Mesodermal cell (in vitro differentiated cells): ENCODE measurements around the gene PDE4B.

ENCODE experiments used
- H3K27ac ChIP-seq: 2 replicates; pipeline ENCODE4 v1.7.0; 2013; ENCODE audit warnings: mild to moderate bottlenecking, low read depth, low read length, moderate library complexity; ENCODE audit not compliant: severe bottlenecking
- H3K36me3 ChIP-seq: 2 replicates; pipeline ENCODE4 v1.7.1; 2013; ENCODE audit warnings: mild to moderate bottlenecking, low read length, moderate library complexity; ENCODE audit not compliant: control insufficient read depth, insufficient read depth
- H3K4me1 ChIP-seq: one replicate; pipeline ENCODE4 v1.7.1; 2013; ENCODE audit warnings: mild to moderate bottlenecking, low read length; ENCODE audit not compliant: insufficient read depth, control insufficient read depth, poor library complexity, severe bottlenecking
- H3K4me3 ChIP-seq: 2 replicates; pipeline ENCODE4 v1.7.0; 2013; ENCODE audit warnings: low read length, control low read depth, mild to moderate bottlenecking; ENCODE audit not compliant: insufficient read depth, poor library complexity, severe bottlenecking; ENCODE audit errors: extremely low read depth
- H3K9me3 ChIP-seq: 2 replicates; pipeline ENCODE4 v1.7.1; 2013; ENCODE audit warnings: mild to moderate bottlenecking, low read length, moderate library complexity; ENCODE audit not compliant: control insufficient read depth
- WGBS, 2 experiments: methylation state at CpG; one replicate each; pipeline ENCODE4 v1.1.5; 2013; ENCODE audit warnings: missing lambda C conversion rate in 2 of 2; ENCODE audit not compliant: insufficient coverage in 2 of 2; 5-methylcytosine and 5-hydroxymethylcytosine counted together

PDE4B gene

GRCh38 chr1:66012106-66012784 is 219.6 kb downstream of the PDE4B start:
- WGBS, 2 experiments, result 20 to 61% methylated on average over 1 to 2 of the region's 3 CpGs
- no peaks in the 10 kb centered on the region for H3K4me1 ChIP-seq
- no peak overlapping the region for H3K27ac ChIP-seq
- H3K9me3 ChIP-seq, result no peaks in the 10 kb centered on the region
- no peaks in the 10 kb centered on the region for H3K36me3 ChIP-seq
- H3K4me3 ChIP-seq, result no peak overlapping the region

DNA sequence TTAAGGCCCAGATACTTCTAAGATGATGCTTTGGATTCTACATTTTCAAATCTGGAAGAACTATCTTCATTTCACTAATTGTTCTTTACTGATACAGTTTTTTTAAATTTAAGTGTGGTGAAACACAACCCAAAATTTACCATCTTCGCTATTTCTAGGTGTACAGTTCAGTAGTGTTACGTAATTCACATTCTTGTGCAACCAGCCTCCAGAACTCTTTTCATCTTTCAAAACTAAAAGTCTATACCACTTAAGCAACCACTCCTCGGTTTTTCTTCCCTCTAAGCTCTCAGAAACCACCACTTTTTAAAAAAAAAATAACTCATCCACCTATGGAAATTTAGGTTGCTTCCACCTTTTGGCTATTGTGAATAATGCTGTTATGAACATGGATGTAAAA is 220.7 kb downstream of the PDE4B start:
- no peaks in the 10 kb centered on the region for H3K4me1 ChIP-seq
- WGBS, 2 experiments, result 83 to 89% methylated on average over 1 to 2 of the region's 3 CpGs
- no peaks in the 10 kb centered on the region for H3K9me3 ChIP-seq
- no peak overlapping the region for H3K4me3 ChIP-seq
- no peak overlapping the region for H3K27ac ChIP-seq
- no peaks in the 10 kb centered on the region for H3K36me3 ChIP-seq

GRCh38 chr1:66022904-66023620 is 230.4 kb downstream of the PDE4B start:
- H3K27ac ChIP-seq, result no peak overlapping the region
- H3K36me3 ChIP-seq, result no peaks in the 10 kb centered on the region
- WGBS, 2 experiments, result 100% methylated on average over 1 of the region's 2 CpGs; no CpG with 5 or more reads in 1 of the 2 experiments
- H3K9me3 ChIP-seq, result no peaks in the 10 kb centered on the region
- H3K4me3 ChIP-seq, result no peak overlapping the region
- no peaks in the 10 kb centered on the region for H3K4me1 ChIP-seq

DNA sequence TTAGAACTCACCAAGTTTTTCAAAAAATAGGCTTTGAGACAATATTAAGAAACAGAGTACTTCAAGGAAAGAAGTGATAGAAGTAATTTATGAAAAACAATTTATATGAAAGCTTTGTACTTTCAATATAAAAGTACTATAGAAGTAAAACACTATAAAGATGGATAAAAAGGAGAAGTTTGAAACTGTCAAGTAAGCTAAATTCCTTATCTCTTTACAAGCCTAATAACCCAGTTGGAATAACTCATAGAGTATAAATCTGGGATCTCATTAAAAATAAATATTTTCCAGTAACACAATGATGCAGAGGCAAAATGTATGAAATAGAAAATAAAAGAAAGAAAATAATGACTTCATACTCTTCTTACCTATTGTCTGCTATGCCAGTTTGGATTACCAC is 232.5 kb downstream of the PDE4B start:
- Histone ChIP-seq H3K4me1 (no peaks in the 10 kb centered on the region), H3K4me3 (no peak overlapping the region), H3K36me3 (no peaks in the 10 kb centered on the region), H3K9me3 (peaks cover 5% of the 10 kb centered on the region), H3K27ac (no peak overlapping the region)

- no peak overlapping the region for H3K27ac ChIP-seq
- H3K36me3 ChIP-seq, result no peaks in the 10 kb centered on the region
- no peaks in the 10 kb centered on the region for H3K4me1 ChIP-seq
- no peak overlapping the region for H3K4me3 ChIP-seq
- WGBS, 2 experiments, result 91 to 95% methylated on average over 3 of the region's 3 CpGs
- H3K9me3 ChIP-seq, result peaks cover 10% of the 10 kb centered on the region
These were observed 235.3 kb downstream of the PDE4B start for GRCh38 chr1:66028035-66028434.

GRCh38 chr1:66033781-66034180 is 241.1 kb downstream of the PDE4B start:
- WGBS, 2 experiments, result 13 to 14% methylated on average over 1 of the region's 1 CpG
- Histone ChIP-seq H3K36me3 (no peaks in the 10 kb centered on the region), H3K4me3 (no peak overlapping the region), H3K4me1 (no peaks in the 10 kb centered on the region), H3K9me3 (peaks cover 10% of the 10 kb centered on the region), H3K27ac (no peak overlapping the region)

GRCh38 chr1:66035616-66036245 is 243.0 kb downstream of the PDE4B start:
- no peaks in the 10 kb centered on the region for H3K36me3 ChIP-seq
- no CpG with 5 or more reads among the region's 1 CpG for WGBS, 2 experiments
- H3K4me1 ChIP-seq, result no peaks in the 10 kb centered on the region
- no peak overlapping the region for H3K27ac ChIP-seq
- H3K4me3 ChIP-seq, result no peak overlapping the region
- no peaks in the 10 kb centered on the region for H3K9me3 ChIP-seq

- no peak overlapping the region for H3K4me3 ChIP-seq
- H3K9me3 ChIP-seq, result no peaks in the 10 kb centered on the region
- H3K36me3 ChIP-seq, result no peaks in the 10 kb centered on the region
- WGBS, 2 experiments, result 75% methylated on average over 1 of the region's 1 CpG; no CpG with 5 or more reads in 1 of the 2 experiments
- no peaks in the 10 kb centered on the region for H3K4me1 ChIP-seq
- H3K27ac ChIP-seq, result no peak overlapping the region
These were observed 249.0 kb downstream of the PDE4B start for GRCh38 chr1:66041654-66042053.

- 100% methylated on average over 1 of the region's 1 CpG; no CpG with 5 or more reads in 1 of the 2 experiments for WGBS, 2 experiments
- Histone ChIP-seq H3K36me3 (no peaks in the 10 kb centered on the region), H3K4me1 (no peaks in the 10 kb centered on the region), H3K9me3 (no peaks in the 10 kb centered on the region), H3K4me3 (no peak overlapping the region), H3K27ac (no peak overlapping the region)
These were observed 250.5 kb downstream of the PDE4B start for GRCh38 chr1:66043186-66043585.

DNA sequence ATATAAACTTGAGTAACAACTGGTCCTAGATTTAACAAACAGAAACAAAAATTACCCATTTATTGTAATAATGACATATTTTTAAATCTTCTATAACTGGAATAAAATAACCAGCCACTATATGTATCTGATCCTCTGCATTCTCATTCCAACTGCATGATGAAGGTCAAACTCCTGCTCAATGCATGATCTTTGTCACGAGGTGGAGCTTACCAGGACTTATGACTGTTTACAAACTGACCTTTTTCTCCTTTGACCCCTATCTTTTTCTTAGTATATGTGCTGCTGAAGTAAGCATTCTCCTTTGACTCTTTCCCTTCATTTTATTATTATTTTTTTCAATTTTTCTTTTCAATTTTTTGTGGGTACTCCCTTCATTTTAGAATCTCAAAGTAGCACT is 252.2 kb downstream of the PDE4B start:
- no peaks in the 10 kb centered on the region for H3K4me1 ChIP-seq
- H3K9me3 ChIP-seq, result no peaks in the 10 kb centered on the region
- no peaks in the 10 kb centered on the region for H3K36me3 ChIP-seq
- H3K27ac ChIP-seq, result no peak overlapping the region
- WGBS, 2 experiments, result no CpG with 5 or more reads among the region's 1 CpG
- no peak overlapping the region for H3K4me3 ChIP-seq

DNA sequence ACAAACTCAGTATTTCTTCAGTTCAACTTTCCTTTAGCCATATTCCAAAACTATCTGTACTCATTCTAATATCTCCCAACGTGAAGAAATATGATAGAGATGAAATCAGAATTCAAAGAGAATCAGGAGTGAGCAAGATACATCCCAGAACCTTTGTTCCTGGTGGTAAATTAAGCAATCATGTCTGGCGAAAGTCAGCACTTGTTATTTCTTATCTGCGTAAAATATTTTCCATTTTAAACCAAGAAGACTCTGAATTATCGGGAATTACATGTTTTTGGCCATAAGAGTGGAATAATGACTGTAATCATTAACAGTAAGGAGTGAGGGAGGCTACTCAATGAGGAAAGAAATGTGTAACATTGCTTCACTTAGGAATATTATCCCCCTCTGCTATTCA is 253.7 kb downstream of the PDE4B start:
- Histone ChIP-seq H3K27ac (no peak overlapping the region), H3K4me3 (no peak overlapping the region), H3K36me3 (no peaks in the 10 kb centered on the region), H3K9me3 (no peaks in the 10 kb centered on the region), H3K4me1 (no peaks in the 10 kb centered on the region)
- WGBS, 2 experiments, result no CpG with 5 or more reads among the region's 4 CpGs
